GM19238 (cell line): Measurements from ENCODE around the gene SIRPB2.
"Not testable (repeated sequence)": the region's sequence is repeated elsewhere in the genome, so short reads cannot be mapped to it uniquely, and the experiment has no call there.

ENCODE experiments used
- DNase-seq: peaks from one replicate; pipeline ENCODE4 v3.0.0; 2011; ENCODE audit warnings: low spot score; ENCODE audit not compliant: insufficient read length

SIRPB2 gene

DNA sequence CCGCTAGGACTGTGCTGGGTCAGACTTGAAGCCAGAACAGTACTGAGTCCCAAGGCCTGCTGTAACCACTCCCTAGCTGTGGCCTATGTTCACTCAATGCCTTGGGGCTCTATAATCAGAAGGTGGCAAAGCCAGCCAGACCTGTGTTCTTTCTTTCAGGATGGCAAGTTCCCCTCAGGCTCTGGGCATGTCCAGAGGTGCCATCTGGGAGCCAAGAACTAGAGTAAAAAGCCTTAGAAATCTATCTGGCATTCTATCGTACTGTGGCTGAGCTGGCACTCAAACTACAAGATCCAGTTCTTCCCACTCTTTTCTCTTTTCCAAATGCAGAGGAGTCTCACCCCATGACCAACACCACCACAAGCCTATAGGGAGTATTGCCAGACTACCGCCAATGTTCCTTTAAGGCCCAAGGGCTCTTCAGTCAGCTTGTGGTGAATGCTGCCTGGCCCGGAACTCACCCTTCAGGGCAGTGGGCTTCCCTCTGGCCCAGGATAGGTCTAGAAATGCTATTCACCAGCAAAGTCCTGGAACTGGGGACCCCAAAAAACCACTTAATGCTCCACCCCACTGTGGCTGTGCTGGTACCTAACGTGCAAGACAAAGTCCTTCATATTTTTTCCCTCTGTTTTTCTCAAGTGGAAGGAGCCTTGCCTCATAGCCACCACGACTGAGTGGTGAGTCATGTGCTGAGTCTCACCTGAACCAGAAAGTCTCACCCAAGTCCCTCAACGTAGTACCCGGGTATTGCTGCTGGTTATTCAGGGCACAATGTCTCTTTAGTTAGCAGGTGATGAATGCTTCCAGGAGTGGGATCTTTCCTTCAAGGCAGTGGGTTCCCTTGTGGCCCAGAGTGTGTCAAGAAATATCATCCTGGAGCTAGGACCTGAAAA lies 8.6 kb upstream of the SIRPB2 start:
- DNase-seq = no peak

DNA sequence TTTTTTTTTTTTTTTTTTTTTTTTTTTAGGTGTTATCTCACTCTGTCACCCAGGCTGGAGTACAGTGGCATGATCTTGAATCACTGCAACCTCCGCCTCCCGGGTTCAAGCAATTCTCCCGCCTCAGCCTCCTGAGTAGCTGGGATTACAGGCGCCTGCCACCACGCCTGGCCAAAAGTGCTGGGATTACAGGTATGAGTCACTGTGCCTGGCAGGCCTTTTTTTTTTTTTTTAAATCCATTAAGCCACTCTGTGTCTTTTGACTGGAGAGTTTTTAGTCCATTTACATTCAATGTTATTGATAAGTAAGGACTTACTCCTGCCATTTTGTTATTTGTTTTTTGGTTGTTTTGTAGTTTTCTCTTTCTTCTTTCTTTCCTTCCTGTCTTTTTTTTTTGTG lies 6.2 kb upstream of the SIRPB2 start:
- DNase-seq = not testable (repeated sequence)

GRCh38 chr20:1496930-1497329 lies 5.7 kb upstream of the SIRPB2 start:
- no peak for DNase-seq

DNA sequence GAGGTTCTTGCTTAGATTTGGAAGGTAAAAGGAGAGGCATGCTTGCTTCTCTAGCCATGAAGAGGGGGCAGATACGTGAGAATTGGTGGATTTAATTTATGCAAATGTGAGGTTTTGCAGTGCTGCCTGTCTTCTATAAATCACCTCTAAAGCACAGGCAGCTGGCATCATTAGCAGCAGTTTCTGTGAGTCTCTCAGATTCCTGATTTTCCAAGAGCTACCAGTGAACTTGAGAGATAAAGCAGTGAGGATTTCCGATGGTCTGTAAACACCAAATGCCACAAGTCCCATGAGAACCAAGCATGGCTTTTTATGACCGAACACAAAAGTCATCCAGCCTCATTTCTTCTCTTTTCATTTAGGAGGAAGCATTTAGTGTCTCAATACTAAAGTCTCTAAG lies 3.2 kb upstream of the SIRPB2 start:
- DNase-seq = no peak

DNA sequence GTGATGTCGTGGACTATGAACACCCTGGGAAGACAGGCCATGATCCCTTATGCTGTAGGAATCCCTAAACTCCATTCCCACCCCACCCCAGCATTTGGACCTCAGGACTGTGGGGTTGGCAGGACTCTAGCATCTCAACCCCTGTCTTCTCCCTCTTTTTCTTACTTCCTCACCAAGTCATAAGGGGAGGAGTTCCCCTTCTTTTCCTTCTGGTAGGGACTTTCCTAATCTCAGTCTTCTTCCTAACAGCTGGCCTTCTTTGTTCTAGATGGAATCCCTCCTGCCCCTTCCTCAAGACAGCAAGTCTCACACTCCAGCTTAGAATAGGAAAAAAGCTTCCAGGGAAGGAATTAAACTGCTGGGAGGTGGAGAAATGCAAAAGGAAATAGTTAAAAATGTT lies 2.3 kb upstream of the SIRPB2 start:
- no peak for DNase-seq

- DNase-seq = no peak
These were observed 831 bp upstream of the SIRPB2 start for GRCh38 chr20:1491860-1492642.

DNA sequence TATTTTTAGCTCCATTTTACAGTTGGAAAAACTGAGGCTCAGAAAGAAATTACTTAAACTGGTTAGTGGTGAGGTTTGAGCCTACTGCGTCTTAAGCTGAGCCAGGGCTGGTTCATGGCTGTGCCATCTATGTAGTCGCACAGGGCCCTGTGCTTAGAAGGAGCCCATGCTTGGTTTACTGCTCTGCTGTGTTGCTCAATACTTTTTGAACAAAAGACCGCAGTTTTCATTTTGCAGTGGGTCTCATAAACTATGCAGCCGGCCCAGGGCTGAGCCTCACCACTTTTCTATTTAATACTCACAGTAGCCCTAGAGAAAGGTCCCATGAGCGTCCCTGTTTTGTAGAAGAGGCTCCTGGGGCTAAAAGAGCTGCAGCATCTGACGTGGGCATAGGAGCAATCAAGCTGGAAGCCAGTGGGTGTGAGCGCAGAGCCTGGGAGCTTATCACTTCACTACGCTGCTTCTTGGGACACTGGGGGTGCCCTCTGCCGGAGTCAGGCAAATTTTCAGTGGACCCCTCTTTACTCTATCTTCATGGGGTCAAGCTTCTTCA lies 501 bp downstream of the SIRPB2 start:
- DNase-seq = no peak

GRCh38 chr20:1489764-1490436 lies 1.3 kb downstream of the SIRPB2 start:
- no peak for DNase-seq

GRCh38 chr20:1489325-1489724 lies 1.9 kb downstream of the SIRPB2 start:
- no peak for DNase-seq

GRCh38 chr20:1486566-1486965 lies 4.7 kb downstream of the SIRPB2 start:
- DNase-seq = no peak

GRCh38 chr20:1484438-1485116 lies 6.6 kb downstream of the SIRPB2 start:
- DNase-seq = no peak

GRCh38 chr20:1479831-1480595 lies 11.2 kb downstream of the SIRPB2 start:
- no peak for DNase-seq

GRCh38 chr20:1478566-1478965 lies 12.7 kb downstream of the SIRPB2 start:
- DNase-seq = no peak

- no peak for DNase-seq
These were observed 13.2 kb downstream of the SIRPB2 start for GRCh38 chr20:1477896-1478490.

DNA sequence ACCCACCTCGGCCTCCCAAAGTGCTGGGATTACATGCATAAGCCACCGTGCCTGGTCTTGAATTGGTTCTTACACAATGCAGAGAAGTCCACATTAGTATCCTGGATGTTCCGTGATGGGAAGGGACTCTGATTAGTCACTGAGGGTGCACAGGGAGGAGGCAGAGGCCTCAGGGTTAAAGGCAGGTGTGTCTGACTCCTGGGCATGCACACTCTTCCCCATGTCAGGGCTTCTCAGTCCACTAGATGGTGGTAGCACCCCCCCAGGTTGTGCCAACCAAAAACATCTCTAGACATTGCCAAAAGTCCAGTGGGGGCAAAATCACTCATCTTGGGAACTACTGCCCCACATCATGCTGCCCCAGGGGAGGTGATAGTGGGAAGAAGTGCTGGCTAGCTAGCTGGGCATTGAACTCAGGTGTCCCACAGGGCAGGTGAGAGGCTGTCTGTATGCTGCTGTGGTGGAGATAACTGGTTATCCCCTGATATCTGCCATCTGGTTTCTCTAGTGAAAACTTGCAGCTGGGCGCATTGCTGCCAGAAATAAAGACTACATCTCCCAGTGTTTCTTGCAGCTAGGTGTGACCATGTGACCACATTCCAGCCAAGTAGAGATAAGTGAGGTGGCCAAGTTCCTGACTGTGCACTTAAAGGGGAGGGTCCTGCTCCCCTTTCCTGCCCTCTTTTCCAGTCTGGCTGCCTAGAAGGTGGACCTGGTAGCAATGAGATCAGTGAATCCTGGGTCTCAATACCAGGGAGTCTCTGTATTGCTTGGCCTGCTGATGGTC lies 16.2 kb downstream of the SIRPB2 start:
- DNase-seq = no peak

DNA sequence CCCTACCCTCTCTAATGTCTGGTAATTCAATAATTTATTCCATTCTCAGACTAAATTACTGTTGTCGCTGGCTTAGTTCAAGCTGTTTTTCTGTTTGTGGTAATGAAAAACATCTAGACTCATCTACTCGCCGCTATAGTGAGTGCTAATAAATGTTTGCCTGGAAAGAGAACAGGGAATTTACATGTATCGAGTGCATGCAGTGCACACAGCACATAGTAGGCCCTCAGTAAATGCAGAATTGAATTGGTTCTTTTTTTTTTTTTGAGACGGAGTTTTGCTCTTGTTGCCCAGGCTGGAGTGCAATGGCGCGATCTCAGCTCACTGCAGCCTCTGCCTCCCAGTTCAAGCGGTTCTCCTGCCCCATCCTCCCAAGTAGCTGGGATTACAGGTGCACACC lies 16.9 kb downstream of the SIRPB2 start:
- DNase-seq = no peak

- DNase-seq = no peak
These were observed 17.7 kb downstream of the SIRPB2 start for GRCh38 chr20:1473246-1474220.
